GM21825 (cell line): ENCODE measurements around the gene THADA.
A peak's percentile ranks its signal among the peaks of the same experiment; 100 is the strongest.
"Not testable (repeated sequence)": the region's sequence is repeated elsewhere in the genome, so short reads cannot be mapped to it uniquely, and the experiment has no call there.

Experiments
- ATAC-seq: cut with Tn5 transposase; IDR thresholded peaks from one replicate; pipeline ENCODE4 v1.9.1; 2021; ENCODE audit warnings: mild to moderate bottlenecking, moderate library complexity; ENCODE audit not compliant: unreplicated experiment

The THADA gene

DNA sequence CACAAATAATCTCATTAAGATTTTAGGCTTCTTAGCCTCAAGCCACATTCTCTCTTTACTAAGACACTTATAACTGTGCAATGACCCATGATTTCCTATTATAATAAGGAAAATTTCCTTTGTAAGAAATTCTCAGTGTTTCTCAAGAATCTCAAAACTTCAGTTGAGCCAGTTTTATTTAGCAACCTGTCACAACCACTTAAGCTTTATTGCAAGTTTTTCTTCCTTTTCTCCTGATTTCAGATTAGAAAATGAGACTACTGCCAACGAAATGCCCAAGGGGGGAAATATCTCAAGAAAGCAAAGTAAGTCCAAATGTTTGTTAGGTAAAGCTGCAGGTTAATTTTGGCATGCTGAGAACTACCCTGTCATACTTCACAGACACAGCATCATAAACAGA lies 178.5 kb downstream of the THADA start:
- no peak for ATAC-seq

DNA sequence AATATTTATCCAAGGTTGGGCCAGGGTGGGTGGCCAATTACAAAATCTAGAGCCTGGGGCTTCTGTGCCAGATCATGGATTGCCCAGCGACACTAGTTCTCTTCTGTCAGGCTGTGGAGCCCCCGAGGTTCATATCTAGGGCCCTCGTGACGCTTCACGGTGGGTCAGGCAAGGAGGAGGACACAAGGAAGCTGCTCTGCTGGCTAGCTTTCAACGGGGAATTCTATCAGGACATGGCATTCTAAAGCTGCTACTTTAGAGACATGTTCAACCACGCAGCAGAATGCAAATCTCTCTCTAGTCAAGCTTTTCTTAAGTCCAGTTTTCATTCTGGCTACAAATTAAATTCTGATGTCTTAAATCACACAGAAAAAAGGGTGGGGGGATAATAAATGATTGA lies 180.2 kb downstream of the THADA start:
- no peak for ATAC-seq

DNA sequence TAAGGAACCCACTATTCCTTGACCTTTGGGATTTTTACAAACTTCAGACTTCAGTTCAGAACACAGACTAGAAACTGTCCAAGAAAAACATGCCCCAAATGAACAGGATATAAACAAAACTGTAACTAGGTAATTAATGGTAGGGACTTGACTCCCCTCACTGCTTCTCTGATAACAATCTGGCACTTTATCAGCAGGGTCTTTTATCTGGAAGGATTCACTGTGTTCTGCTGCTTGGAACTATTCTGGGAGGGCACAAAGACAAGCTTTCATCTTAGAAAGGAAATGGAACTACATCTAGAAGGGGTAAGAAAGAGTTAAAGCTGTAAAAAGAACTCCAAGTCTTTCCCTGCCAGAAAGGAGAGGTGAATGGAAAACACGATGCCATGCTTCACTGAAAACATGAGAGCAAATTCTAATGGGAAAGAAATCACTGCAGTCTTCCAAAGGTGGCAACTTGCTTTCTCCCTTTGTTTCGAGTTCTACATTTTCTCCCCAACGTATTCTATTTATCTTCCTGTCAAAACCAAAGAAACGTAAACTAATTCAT lies 181.2 kb downstream of the THADA start:
- no peak for ATAC-seq

DNA sequence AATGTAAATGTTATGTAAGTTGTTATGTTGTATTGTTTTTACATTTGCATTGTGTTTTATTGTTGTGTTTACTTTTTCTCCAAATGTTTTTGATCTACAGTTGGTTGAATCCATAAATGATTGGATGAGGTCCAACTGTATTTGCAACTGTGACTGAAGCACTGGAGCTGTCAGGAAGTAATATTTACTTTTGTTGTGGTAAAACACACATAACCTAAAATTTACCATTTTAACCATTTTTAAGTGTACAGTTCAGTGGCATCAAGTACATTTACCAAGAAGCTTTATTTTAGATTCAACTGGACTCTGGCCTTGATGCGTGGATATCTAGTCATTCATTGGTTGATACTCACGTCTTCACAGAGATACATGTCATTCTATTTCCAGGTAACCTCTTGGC lies 181.8 kb downstream of the THADA start:
- ATAC-seq = no peak

DNA sequence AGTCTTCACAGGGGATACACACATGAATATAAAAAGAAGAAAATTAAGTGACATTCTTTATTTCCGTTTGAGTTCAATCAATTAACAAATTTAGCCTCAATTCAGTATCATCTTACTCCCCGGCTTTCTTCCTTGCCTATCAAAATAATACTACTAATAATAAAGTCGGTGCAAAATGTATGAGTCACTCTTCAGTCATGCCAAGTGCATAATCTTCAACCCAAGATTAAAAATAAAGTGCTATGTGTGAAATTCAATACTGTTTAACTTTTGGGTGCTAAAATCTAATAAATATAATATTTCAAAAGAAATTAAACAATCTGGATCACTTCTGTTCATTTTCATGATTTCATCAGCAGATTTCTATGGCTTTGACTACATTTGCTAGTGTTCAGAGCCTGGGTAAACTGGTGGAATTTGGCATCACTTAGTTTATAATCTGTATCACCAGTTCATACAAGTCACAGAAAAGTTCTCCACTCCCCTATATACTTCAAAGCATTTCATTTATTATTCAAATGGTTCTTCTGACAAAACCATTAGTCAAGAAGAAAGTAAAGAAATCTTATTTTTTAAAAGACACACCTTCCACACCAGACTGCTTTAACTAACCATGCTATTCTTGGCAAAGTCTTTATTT lies 183.6 kb downstream of the THADA start:
- no peak for ATAC-seq

DNA sequence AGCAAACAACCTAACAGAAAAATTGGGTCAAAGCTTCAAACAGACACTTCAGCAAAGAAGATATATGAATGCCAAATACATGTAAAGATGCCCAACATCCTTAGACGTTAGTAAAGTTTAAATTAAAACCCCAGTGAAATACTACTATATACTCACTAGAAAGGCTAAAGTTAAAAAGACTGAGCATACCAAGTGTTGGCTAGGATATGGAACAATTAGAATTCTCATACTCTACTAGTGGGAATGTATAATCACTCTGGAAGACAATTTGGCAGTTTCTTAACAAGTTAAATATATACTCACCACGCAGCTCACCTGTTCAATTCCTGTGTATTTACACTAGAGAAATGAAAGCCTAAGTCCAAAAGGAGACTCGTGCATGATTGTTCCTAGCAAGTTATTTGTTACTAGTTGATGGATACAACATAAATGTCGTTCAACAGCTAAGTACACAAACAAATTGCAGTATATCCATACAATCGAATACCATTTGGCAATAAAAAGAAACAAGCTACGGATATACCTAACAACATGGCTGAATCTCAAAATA lies 185.7 kb downstream of the THADA start:
- no peak for ATAC-seq

DNA sequence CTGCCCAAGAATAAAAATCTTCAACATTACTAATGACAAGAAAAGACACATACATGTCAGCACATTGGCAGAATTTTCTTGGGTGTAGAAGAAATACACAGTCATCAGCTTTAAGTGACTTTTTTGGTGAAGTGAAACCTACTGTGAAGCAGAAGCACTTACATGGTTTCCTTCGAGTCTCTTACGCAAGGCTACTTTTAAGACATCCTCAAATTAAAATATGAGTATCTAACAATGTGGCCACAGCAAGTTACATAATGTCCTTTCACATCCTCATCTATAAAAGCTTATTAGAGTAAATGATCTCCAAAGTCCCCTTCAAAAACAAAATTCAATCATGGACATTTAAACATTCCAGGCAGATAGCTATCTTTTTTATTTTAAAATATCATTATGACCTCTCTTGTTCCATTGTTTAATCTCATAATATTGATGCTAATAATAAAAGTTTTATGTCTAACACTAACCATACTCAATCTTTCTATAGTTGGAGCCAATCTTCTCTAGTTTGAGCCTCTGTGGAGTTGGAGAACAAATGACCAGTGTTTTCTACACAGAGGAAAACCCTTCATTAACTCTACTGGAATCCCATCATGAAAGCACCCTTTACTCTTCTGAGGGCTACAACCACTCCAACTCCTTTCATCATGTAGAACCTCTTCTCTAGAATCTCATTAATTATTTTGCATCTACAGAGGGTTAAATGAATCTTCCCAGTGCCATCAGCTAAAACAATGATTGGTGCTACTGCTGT lies 187.3 kb downstream of the THADA start:
- ATAC-seq = peak; percentile 60

DNA sequence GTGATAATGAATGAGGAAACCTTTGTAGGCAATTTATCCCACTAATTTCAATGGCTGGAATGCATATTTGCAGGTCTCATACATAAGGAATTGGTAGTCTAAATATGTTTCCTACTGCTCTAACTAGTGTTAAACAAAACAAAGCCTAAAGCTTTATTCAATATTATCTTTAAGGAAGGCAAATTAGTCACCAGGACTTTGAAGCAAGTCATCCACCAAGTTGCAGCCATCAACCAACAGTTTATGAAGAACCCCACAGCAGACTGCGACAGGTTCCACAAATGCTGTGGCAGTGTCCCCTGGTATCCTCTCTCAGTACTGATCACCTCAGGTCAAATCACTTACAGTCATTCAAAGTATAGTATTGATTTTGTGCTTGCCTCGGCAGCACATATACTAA lies 187.9 kb downstream of the THADA start:
- ATAC-seq = peak; percentile 39

DNA sequence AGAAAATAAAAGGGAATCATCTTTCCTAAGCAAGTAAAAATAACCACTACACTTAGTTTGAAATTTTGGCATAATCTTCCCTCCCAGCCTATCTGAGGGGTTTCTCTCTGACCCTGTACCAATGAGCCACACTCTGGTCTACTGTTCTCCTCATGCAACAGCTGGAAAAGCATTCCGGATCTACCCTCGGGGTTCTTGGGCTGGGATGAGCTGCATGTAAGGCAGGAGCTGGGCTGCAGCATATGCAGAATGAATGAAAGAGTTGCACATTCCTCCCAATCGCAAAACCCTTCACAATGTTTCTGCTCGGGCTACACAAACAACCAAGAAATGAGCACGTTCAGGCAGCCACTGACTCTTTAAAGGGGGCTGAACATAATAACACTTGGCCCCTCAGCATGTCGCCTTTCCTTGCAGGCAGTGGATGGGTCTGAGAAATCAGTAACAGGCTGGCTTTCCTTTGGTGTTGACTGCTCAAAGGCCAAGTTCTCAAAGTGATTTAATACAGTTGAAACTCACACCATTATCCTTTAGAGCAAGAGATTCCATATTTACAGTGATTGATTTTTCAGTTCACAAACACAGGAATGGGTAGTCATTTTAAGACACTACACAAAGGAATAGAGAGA lies 189.1 kb downstream of the THADA start:
- no peak for ATAC-seq

DNA sequence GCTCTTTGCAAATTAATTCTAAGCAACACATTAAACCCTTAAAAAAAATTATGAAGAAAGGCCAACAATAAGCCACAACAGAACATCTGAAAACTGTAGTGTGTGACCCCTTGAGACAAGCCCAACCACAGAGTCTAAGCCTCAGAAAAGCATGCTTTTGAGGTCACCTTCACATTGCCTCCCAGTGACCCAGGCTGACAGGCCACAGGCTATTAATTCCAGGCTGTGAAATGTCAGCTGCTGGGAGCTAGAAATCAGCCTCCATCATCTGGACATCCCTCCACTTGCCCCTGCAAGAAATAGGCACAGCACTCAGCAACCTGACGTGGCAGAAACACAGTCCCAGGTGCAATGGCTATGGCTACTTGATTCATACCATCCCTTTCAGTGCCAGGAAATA lies 190.0 kb downstream of the THADA start:
- ATAC-seq = no peak

DNA sequence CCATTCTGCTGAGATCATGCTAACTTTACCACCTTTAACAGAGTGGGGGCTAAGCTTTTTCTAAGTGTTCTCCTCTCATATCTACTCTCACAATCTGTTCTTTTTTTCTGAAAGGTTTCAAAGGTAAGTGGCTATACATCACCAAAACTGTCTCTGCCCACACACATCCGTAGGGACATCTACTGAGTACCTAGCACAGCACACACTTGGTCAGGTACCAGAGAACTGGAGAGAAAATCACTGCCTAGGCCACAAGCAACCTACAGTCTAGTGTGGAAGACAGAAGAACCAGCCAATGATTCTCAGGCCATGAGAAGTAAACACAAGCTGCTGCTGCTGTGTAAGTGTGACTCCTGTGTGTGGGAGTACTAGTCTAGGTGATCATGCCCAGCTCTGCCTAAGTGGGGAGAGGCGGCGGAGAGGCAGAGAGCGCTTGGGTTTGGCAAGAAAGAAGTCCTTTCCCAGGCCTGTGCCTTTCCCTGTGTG lies 193.3 kb downstream of the THADA start:
- peak; percentile 46 for ATAC-seq

DNA sequence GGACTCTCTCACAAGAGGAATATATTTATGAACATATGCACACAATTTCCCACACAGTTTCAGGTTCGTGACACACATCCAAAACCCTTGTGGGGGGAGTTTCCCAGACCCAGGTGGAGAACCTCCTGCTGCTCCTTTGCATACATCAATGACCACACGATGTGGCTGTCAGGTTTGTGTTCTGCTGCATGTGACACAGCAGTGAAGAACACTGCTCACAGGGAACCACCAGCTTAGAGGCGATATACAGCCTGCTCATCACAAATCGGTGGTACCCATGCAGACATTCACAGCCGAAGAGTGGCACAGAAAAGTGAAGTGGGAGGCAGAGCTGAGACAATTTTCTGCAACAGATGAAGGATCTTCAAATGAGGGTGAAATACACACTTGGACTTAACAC lies 193.8 kb downstream of the THADA start:
- ATAC-seq = peak; percentile 84

DNA sequence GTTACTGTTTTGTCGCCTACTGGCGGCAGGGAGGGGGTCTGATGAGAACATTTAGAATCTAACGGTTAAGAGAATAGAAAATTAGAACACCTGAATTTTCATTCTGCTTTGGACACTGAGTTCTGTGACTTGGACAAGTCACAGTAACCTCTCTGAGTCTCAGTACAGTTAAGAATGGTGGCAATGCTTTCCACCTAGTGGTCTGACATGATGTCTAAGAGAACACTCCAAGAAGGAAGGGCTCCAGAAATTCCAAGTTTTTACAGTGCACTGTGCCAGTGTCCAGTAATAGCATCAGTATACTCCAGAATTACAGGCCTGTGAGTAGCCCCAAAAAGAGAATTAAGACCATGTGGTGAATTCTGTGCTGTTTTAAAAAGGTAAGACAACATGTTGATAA lies 195.3 kb downstream of the THADA start:
- no peak for ATAC-seq

DNA sequence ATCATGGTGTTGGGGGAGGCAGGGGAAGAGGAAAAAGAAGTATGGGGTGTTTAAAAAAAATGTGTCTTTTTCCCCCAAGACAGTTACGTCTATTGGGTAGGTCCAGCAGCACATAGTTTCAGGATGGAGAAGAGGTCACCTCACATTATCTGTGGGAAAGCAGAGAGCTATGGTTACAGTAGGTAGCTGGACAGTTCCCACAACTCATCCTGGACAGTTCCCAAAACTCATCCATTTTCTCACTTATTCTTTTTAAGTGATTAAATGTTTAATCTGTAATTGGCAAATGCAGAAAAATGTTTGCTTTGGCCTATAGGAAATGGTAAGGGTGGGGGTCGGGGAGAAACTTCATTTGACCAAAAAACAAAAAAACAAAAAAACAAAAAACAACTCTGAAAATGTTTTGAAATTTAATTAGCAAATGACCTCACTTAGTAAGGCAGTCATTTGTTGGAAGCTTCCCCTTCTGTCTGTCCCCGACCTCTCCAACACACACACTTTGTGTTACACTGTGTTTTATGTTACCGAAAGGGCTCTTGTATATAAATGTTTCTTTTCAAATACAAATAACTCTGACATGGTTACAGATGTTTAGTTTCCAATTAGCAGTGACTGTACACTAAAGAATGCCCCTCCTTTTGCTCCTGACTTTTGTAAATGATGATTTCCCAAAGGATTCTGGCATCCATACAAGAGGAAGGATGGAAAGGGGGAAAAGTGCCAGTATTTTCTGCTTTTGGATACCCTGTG lies 196.1 kb downstream of the THADA start:
- no peak for ATAC-seq

DNA sequence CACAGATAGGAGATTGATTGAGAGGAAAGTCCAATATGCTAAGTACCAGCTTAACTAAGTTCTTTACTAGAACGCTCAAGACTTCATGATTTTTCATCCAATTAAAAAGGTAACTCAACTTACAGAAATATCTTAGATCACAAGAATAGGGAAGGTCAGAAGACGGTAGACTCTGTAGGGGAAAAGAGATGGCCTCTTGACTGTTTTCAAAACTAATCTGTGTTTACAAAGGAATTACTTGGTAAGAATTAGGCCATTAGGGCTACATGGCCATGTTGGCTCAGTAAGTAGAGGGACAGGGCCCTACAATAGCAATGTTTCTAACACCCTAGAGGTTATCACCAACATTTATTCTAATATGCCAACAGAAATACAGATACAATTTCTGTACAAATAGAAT lies 196.7 kb downstream of the THADA start:
- no peak for ATAC-seq

DNA sequence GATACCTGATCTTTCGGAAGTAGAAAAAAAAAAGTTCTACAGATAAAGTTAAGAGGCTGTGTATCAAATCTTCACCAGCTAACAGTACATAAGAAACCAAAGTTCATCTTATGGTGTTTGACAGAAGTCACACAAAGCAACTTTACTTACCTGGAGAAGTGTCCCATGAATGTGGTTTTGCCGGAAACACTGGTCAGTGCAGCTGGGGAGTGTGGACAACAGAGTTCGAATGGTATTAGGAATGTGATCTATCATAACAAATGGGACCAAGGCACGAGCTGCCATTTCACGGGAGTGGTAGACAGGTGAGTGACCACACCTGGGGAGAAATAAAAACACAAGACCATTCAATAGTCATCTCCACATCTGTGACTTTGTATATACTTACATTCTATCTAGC lies 198.0 kb downstream of the THADA start:
- no peak for ATAC-seq

DNA sequence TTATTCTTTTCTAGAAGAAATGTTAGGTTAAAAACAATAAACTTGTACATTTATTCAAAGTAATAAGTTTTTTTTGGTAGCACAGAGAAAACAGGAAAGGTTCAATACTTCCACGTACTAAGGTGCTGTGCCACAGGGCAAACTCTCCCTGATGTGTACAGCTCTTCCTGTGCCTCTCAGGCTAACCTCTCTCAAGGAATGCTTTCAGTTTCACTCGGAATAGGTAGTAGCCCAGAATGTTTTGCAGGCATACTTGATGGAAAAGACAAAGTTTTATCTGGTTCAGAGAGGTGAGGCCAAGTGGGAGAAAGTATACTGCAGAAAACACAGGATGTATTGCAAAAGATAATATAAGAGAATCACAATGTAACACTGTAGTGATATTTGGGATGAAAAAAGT lies 198.4 kb downstream of the THADA start:
- no peak for ATAC-seq

DNA sequence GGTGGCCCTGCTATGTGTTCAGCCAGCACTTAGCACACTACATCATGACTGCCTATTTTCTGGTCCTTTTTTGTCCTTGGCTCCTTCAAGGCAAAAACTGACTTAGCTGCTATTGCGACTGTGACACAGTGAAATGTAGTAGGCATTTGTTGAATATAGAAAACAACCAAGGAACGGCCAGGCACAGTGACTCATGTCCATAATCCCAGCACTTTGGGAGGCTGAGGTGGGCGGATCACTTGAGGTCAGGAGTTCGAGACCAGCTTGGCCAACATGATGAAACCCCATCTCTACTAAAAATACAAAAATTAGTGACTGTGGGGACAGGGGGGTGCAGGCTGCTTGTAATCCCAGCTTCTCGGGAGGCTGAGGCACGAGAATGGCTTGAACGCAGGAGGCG lies 199.5 kb downstream of the THADA start:
- ATAC-seq = not testable (repeated sequence)

DNA sequence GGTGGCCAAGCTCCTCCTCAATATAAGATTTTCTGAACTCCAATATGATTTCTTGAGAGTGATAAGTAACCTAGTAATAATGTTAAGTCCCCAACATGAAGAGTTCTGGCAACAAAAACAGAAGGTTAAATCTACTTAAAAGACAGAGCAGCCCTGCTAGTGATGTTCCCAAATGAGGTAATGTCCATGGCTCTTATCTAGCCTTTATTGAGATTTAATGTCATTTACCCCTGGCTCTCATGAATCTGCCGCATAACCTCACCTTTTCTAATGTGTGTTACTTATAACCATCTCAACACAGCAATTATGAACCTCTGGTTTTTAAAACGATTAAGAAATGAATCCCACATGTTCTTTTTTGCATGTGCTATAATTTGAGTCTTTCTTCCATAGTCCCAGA lies 201.9 kb downstream of the THADA start:
- ATAC-seq = no peak

DNA sequence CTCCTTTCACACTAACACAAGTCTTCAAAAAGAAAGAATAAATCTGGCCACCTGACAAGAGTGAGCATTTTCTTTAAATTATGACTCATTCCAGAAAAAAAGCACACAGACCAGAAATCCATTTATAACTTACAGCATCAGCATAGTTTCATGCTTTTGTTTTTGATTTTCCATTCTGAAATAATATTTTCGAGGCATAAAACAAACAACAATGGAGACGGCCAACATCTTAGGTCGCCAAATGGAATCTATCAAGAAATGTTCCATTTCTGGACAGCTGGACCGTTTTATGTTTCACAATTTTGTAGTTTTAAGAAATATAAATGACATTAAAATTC lies 204.0 kb downstream of the THADA start:
- ATAC-seq = no peak
